Measurements from ENCODE around the gene ONECUT3.

The ONECUT3 gene

DNA sequence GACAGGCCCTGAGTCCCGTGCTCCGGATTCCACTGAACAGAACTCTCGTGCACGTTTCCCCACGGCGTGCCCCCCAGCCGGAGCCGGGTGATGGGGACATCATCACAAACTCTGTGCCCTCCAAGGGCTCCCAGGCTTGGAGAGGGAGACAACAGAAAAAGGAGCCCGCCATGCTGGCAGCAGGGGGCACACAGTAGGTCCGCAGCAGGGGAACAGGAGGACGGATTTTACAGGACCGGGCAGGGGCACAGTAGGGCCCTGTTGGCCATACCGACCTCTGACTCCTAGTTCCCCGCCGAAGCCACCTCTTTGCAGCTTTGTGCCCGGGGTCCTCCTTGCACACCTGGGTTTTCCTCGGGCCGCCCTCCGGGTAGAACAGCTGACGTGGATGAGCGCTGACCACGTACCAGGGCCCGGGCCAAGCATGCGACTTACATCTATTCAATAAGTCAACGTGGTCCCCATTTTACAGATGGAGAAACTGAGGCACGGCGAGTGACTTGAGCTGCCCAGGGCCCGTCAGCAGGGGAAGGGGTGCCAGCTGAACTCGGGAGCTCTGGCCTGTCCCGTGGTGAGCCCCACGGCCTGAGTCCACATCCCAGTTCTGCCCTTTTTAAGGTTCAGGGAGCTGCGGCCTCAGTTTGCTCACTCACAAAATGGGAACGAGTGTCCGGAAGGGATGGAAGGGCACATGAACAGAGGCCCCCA lies 10.2 kb upstream of the ONECUT3 start:
- no peak for DNase-seq

DNA sequence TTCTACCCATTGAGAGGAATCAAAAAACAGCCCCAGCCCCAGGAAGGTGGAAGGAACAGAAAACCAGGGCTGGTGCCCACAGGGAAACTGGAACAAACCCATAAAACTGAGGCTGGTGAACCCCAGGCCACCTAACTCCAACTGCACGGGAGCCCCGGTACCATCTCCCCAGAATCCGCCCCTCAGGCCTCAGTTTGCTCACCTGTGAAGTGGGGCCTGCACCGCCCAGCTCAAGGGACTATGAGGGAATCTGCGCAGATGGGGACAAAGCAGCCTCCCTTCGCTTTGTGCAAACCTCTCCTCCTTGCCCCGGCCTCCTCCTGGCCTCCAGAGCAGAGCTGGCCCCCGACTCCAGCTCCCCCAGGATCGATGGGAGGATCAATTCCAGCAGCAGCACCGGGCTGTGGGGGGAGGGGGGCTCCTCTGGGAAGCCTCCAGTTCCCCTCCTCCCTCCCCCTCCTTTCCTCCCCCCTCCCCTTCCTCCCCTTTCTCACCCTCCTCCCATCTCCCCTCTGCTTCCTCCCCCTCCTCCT lies 9.1 kb upstream of the ONECUT3 start:
- DNase-seq = no peak

DNA sequence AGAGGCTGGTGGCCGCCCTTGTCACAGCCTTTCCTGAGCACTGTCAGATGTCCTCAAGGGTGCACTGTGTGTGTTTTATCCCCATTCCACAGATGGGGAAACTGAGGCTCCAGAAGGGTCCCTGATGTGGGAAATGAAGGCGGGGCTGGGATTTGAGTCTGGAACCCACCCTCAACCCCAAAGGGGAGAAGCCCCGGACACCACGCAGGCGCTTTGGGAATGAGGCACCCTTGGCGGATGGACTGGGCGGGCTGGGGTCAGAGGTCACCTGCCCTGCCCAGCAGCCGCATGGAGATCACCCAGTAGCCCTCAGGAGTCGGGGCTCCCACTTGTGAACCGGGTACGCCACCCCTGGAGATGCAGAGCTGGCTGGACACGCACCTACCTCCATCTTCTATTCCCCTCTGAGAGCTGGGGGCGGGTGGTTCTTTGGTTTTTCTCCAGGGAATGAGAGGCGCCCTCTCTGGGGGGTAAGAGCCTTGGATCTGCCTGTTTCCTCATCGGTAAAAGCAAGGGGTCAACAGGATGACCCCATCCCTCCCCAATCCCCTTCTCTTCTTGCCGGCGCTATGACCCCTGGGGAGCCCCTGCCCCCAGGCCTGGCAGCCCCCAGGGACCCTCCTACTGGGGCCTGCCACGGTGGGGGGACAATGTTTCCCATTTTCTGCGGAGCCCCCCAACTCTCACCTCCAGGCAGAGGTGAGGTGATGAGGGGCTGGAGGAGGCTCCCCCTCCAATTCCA lies 8.3 kb upstream of the ONECUT3 start:
- DNase-seq = no peak

GRCh38 chr19:1745589-1746031 lies 7.7 kb upstream of the ONECUT3 start:
- no peak for DNase-seq

DNA sequence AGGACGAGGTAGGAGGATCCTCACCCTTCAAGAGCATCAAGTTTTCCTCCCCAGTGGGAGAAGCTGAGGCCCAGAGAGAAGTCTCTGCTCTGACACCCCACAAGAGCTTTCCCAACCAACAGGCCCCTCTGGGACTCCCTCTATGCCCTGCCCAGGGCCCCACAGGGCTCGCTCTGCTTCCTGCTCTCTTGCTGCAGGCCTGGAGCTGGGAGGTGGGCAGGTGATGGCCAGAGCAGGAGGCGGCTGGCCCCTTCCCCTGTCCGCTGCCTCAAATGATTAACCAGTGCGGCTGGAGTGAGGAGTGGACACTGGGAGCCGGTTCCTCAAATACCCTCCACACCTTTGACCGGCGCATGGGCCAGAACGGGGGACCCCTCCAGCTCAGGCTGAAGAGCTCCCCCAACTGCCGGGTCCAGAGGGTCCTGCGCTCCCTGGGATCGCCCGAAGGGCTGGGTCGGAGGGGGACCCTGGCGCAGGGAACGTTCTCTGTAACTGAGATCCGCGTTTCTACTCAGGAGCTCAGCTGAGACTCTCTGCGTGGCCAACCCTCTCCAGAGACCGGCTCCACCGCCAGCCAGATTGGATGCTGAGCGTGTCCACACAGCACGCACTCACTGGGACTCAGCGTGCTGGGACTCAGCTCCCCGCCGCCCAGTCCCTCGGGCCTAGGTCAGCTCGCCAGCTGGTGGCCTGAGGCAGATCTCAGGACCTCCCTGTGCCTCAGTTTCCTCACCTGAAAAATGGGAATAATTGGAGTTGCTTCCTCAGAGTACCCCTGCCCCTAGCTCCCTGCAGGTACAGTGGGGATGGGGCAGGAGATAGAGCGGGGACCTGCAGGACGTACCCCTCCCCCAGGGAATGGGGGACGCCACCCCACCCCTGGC lies 6.7 kb upstream of the ONECUT3 start:
- DNase-seq = no peak

DNA sequence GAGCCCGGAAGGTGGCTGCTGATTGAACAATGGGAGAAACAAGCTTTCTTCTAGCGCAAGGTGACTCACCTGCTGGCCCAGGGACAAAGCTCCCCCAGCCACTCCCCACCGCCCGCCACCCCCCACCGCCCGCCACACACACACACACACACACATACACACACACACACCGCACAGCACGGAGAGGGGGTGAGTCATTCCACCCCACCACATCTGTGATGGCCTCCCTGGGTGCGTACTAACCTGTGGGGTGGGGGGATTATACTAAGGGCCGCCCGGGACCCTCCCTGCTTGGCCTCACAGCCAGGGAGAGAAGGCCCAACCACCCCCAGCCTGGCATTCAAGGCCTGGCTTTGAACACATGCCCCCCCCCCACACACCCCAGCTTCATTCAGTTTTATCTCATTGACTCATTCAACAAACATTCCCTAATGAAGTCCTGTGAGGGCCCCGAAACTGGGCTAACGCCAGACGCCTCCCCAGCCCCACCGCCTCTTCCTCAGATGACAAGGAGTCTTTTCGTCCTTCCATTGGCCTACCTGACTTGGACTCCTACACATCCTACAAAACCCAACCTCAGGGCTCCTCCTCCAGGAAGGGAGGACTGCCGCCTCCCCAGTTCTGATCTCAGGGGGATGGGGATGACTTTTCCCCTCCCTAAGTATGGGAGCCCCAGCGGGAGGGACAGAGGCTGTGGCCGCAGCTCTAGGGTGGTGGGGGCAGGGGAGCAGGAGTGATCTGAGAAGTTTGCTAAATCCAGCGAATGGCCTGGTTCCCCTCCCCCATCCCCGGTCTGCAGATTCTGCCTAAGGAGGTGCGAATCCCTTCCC lies 5.8 kb upstream of the ONECUT3 start:
- DNase-seq = peak; percentile 54

DNA sequence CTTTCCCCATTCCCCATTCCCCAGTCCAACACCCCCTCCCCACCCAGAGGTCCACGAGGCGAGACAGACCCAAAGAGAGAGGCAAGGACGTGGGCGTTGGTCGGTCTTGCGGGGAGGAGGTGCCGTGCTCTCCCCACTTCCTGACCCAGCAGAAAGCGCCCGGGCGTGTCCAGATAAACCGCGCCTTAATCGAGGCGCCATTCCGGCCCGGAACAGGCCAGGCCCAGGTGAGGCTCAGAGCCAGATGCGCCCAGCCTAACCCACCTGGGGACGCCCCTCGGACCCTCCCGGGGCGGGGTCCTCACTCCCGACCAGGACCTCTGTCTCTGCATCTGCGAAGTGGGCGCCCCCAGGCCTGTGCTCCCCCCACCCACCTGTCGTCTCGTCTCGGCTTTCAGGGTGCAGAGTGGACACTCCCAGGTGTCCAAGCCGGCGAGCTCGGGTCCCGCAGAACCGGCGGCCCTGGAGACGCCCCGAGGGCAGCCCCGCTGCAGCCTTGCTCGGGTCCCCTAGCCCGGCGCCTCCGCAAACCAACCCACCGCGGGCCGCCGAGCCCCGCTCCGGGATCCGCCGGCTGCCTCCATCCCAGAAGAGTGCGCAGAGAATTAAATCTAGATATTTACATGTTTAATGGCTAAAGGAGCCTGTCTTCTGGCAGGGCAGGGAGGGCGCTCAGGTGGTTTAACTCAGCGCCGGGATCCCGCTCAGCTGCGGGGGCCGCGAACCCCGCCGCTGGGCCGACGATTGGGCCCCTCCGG lies 5.0 kb upstream of the ONECUT3 start:
- DNase-seq = no peak

- DNase-seq = no peak
These were observed 4.4 kb upstream of the ONECUT3 start for GRCh38 chr19:1748873-1749341.

DNA sequence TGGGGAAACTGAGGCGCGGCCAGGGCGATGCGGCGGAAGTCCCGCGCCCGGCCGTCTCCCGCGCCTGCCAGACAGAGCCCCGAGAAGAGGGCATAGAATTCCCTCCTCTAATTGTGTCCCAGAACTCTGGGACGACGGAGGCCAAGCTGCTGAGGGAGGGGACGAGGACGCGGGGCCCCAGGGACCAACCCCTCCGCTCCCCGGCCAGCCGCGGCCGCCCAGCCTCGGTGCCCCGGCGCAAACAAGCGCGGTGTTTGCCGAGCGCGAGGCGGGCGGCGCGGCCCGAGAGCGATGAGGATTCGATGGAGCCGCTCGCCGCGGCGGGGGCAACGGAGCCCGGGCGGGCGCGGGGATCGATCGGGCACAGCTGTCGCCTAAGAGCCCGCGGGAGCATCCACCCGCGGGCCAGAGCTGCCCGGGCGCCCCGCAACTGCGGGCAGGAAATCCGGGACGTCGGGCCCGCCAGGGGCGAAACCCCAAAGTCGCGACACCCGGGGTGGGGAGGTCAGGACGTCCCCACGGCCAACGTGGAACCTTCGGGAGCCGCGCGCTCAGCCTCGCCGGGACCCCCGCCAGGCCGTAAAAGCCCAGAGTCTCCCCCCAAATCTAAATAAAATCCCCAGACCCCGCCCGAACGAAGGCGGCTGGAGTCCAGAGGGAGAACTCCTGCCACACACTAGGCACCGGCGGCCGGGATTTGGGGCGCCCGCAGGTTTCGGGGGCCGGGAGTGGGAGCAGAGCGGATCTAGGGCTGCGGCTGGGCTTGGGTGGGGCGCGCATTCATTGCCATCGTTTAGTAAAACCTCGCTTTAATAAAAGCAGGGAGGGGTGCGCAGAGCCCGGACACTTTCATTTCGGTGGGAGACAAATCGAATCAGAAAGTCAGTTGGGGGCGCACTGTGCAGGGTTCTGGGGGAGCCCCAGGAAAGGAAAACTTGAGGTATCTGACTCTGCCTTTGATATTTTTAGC lies 3.6 kb upstream of the ONECUT3 start:
- no peak for DNase-seq

DNA sequence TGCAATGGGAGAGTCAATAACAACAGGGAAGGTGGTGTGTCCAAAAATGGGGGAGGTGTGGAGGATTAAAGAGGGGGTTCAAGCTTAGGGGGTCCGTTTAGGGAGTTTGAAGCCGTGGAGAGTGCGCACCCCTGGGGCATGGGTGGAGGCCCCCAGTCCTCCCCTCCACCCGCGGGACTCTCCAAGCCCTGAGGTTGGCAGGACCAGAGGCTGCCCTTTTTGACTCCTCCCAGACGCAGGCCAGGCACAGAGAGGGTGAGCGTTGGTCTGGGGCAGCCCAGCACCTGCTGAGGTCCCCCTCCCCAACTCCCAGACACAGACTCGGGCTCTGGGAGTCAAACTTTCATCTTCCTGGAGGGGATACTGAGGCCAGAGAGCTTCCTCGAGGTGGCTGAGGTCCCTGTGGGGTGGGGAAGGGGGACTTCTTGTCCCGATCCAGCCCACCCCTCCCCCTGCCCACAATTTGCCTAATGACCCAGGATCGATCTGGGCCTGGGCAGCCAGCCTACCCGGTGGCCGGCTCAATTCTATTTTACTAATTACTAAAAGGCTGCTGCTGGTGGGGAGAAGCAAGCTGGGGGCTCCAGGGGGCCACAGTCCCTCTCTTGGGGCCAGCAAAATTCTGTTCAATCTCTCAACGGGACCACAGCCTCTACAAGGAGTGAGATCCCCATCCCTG lies 2.8 kb upstream of the ONECUT3 start:
- DNase-seq = no peak

- DNase-seq = no peak
These were observed 1.8 kb upstream of the ONECUT3 start for GRCh38 chr19:1751367-1752008.

DNA sequence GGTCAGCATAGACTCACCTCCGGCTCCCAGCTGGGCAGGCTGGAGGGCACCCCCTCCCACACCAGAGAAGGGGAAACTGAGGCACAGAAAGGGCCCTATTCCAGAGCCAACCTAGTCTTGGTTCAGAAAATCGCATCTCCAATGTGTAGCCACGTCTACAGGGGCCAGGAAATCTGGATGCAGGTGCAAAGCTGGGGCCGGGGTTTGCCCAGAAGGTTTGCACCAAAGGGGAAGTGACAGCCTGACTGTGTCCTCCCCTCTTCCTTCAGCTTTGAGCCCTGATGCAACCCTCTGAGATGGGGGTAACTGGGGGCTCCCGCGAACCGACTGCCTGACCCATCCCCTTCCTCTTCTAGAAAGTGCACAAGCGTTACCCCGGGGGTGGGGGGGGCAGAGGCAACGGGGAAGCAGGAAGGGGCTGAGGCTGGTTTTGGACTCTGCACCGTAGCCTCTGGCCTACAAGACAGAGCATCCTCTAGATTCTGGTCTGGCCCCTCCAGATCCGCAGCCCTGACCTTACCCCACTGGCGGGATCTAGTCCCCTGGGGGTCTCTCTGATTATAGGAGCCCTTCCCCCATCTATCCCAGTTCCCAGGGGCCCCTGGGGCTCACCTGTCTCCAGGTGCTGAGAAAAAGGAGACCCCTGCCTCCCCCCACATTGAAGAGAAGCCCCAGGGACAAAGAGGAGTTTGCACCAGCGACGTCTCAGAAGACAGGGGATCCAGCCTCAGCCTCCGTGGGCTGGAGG lies 1.1 kb upstream of the ONECUT3 start:
- DNase-seq = no peak

DNA sequence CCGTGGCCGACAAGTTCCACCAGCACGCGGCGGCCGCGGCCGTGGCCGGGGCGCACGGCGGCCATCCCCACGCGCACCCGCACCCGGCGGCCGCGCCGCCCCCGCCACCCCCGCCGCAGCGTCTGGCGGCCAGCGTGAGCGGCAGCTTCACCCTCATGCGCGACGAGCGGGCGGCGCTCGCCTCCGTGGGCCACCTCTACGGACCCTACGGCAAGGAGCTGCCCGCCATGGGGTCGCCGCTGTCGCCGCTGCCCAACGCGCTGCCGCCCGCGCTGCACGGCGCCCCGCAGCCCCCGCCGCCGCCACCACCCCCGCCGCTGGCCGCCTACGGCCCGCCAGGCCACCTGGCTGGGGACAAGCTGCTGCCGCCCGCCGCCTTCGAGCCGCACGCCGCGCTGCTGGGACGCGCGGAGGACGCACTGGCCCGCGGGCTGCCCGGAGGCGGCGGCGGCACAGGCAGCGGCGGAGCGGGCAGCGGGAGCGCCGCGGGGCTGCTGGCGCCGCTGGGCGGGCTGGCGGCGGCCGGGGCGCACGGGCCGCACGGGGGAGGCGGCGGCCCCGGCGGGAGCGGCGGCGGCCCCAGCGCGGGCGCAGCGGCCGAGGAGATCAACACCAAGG lies 821 bp downstream of the ONECUT3 start:
- no peak for DNase-seq

DNA sequence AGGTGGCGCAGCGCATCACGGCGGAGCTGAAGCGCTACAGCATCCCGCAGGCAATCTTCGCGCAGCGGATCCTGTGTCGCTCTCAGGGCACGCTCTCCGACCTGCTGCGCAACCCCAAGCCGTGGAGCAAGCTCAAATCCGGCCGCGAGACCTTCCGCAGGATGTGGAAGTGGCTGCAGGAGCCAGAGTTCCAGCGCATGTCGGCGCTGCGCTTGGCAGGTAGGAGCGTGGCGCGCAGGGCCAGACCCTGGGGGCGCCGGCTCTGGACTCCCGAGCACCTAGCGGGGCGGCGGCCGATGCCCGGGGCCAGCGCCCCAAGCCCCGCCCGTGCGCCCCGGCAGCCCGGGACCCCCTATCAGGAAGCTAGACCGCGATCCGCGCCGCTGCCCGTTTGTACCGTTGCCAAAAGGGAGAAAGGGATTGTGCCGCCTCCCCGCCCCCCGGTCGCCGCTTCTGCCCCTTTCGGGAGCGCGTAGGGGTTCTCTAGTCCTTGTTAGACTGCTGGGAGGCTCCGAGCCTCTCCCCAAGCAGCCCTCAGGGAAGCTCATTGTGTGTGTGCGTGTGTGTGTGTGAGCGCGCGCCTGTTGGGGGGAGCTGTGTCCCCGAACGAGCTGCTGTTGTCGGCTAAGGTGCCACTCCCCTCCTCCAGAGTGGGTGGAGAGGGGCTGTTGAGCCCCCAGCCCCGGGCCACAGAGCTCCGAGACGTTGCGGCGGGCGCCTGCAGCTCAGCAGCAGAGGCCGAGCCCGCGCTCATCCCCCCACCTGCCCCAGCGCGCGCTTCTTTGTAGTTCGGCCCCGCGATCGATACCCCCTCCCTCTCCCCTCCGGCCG lies 1.5 kb downstream of the ONECUT3 start:
- no peak for DNase-seq

GRCh38 chr19:1755467-1756171 lies 2.3 kb downstream of the ONECUT3 start:
- DNase-seq = no peak

DNA sequence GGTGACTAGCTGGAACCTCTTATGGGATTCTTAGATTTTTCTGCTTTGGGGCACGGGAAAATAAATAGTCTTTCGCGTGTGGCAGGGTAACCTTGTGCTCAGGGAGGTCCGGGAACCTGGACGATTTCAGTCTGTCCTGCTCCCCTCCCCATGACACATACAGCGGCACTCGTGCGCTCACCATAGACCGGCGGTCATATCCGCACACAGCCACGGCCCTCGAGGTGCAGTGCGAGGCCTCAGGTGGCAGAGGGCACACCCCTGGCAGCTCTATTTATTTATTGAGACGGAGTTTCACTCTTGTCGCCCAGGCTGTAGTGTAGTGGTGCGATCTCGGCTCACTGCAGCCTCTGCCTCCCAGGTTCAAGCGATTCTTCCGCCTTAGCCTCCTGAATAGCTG lies 3.0 kb downstream of the ONECUT3 start:
- no peak for DNase-seq

All from activated CD8-positive, alpha-beta memory T cell treated with anti-CD3 and anti-CD28 coated beads, Interleukin-2, amount 50 U/mL, for 4 hours (primary cell).